Muscle layer of duodenum (tissue), 2 donors: ENCODE measurements around the gene CASTOR2.
"Not testable (repeated sequence)": the region's sequence is repeated elsewhere in the genome, so short reads cannot be mapped to it uniquely, and the experiment has no call there.

ENCODE experiments used
- H3K27ac ChIP-seq: one replicate; pipeline ENCODE4 v1.7.0; 2013; ENCODE audit warnings: mild to moderate bottlenecking, low read length
- H3K27me3 ChIP-seq: one replicate; pipeline ENCODE4 v1.7.0; 2013; ENCODE audit warnings: low read depth, mild to moderate bottlenecking, control low read depth, low read length
- H3K36me3 ChIP-seq, 2 donors: one replicate each; pipeline ENCODE4 v1.7.0; 2013; ENCODE audit warnings: low read length in 2 of 2, control low read depth in 1 of 2, mild to moderate bottlenecking in 1 of 2; ENCODE audit not compliant: insufficient read depth in 2 of 2, control insufficient read depth in 1 of 2
- H3K4me1 ChIP-seq, 2 donors: one replicate each; pipeline ENCODE4 v1.7.0; 2013; ENCODE audit warnings: low read length in 2 of 2, mild to moderate bottlenecking in 2 of 2, control low read depth in 1 of 2, moderate library complexity in 1 of 2; ENCODE audit not compliant: insufficient read depth in 2 of 2, control insufficient read depth in 1 of 2
- H3K4me3 ChIP-seq, 2 donors: one replicate each; pipeline ENCODE4 v1.7.0; 2013; ENCODE audit warnings: low read length in 2 of 2, low read depth in 1 of 2, mild to moderate bottlenecking in 1 of 2
- H3K9me3 ChIP-seq, 2 donors: one replicate each; pipeline ENCODE4 v1.7.0; 2013; ENCODE audit warnings: low read length in 2 of 2, control low read depth in 1 of 2, mild to moderate bottlenecking in 1 of 2; ENCODE audit not compliant: control insufficient read depth in 1 of 2
- donor health status: healthy.

Gene CASTOR2

GRCh38 chr7:74964511-74965119, at the start of gene CASTOR2:
CASTOR2 (plus strand) TSS chr7:74964705; CDS start chr7:74964986, 281 bp downstream.
- not testable (repeated sequence) for H3K27me3 ChIP-seq, H3K36me3 ChIP-seq, H3K4me1 ChIP-seq, H3K27ac ChIP-seq, H3K9me3 ChIP-seq
- peak within 1 kb of the TSS in 1 of 2 donors; percentile 45 for H3K4me3 ChIP-seq

- H3K9me3 ChIP-seq, H3K27me3 ChIP-seq, H3K36me3 ChIP-seq, H3K4me1 ChIP-seq, H3K4me3 ChIP-seq, H3K27ac ChIP-seq: not testable (repeated sequence)
These were observed 42.1 kb upstream of the CASTOR2 start for GRCh38 chr7:74922321-74922890.

DNA sequence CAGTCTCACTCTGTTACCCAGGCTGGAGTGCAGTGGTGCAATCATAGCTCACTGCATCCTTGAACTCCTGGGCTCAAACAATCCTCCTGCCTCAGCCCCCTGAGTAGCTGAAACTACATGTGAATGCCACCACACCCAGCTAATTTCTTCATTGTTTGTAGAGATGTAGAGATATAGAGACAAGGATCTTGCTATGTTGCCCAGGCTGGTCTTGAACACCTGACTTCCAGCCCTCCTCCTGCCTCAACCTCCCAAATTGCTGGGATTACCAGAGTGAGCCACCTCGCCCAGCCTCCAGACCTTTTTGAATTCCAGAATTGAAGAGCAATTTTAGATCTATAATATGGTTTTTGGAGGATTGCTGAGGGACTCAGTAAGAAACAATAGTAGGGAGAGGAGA, 40.9 kb upstream of the CASTOR2 start:
- not testable (repeated sequence) for H3K9me3 ChIP-seq, H3K27me3 ChIP-seq, H3K36me3 ChIP-seq, H3K4me1 ChIP-seq, H3K27ac ChIP-seq, H3K4me3 ChIP-seq

GRCh38 chr7:74926968-74927367, 37.5 kb upstream of the CASTOR2 start:
- not testable (repeated sequence) for H3K4me1 ChIP-seq, H3K4me3 ChIP-seq, H3K9me3 ChIP-seq, H3K27ac ChIP-seq, H3K27me3 ChIP-seq, H3K36me3 ChIP-seq

GRCh38 chr7:74931563-74932328, 32.8 kb upstream of the CASTOR2 start:
- not testable (repeated sequence) for H3K27ac ChIP-seq, H3K9me3 ChIP-seq, H3K27me3 ChIP-seq

DNA sequence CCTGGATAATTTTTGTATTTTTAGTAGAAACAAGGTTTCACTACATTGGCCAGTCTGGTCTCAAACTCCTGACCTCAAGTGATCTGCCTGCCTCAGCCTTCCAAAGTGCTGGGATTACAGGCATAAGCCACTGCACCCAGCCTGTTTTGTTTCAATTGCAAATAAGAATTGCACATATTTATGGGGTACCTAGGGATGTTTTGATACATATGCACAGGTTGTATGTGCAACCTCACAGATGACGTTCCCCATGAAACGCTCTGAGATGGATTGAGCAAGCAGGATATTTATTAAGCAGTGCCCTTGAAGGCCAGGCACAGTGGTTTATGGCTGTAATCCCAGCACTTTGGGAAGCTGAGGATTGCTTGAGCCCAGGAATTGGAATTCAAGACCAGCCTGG, 25.1 kb upstream of the CASTOR2 start:
- not testable (repeated sequence) for H3K9me3 ChIP-seq, H3K4me3 ChIP-seq, H3K27ac ChIP-seq, H3K4me1 ChIP-seq, H3K36me3 ChIP-seq, H3K27me3 ChIP-seq

More at GRCh38 chr7:74931563-74932328, 32.8 kb upstream of the CASTOR2 start:
- H3K4me1 ChIP-seq, H3K4me3 ChIP-seq, H3K36me3 ChIP-seq: not testable (repeated sequence)

GRCh38 chr7:74941302-74942069, 23.0 kb upstream of the CASTOR2 start:
- not testable (repeated sequence) for H3K4me1 ChIP-seq, H3K9me3 ChIP-seq, H3K27ac ChIP-seq, H3K27me3 ChIP-seq, H3K4me3 ChIP-seq, H3K36me3 ChIP-seq

GRCh38 chr7:74943923-74944322, 20.6 kb upstream of the CASTOR2 start:
- not testable (repeated sequence) for H3K36me3 ChIP-seq, H3K4me1 ChIP-seq, H3K27ac ChIP-seq, H3K27me3 ChIP-seq, H3K9me3 ChIP-seq, H3K4me3 ChIP-seq

- H3K9me3 ChIP-seq, H3K36me3 ChIP-seq, H3K4me1 ChIP-seq, H3K4me3 ChIP-seq, H3K27me3 ChIP-seq, H3K27ac ChIP-seq: not testable (repeated sequence)
These were observed 16.8 kb upstream of the CASTOR2 start for GRCh38 chr7:74947741-74948140.

DNA sequence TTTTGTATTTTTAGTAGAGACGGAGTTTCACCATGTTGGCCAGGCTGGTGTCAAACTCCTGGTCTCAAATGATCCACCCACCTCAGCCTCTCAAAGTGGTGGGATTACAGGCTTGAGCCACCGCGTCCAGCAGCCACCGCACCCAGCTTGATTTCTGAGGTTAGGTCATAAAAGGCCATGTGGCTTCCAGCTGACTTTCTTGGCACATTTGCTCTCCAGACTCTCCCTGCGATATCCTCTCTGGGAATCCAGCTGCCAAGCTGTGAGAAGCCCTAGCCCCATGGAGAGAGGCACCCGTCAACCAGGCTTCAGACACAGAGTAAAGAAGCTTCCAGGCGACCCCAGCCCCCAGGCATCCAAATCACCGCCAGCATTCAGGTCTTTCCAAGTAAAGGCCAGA, 10.7 kb upstream of the CASTOR2 start:
- not testable (repeated sequence) for H3K27ac ChIP-seq

GRCh38 chr7:74958328-74958727, 6.2 kb upstream of the CASTOR2 start:
- not testable (repeated sequence) for H3K4me1 ChIP-seq, H3K36me3 ChIP-seq, H3K9me3 ChIP-seq, H3K27ac ChIP-seq, H3K27me3 ChIP-seq, H3K4me3 ChIP-seq

More for the DNA sequence above, 10.7 kb upstream of the CASTOR2 start:
- H3K9me3 ChIP-seq, H3K4me1 ChIP-seq, H3K4me3 ChIP-seq, H3K36me3 ChIP-seq, H3K27me3 ChIP-seq: not testable (repeated sequence)
